Dermis microvascular lymphatic vessel endothelial cell (primary cell): ENCODE results near the gene DDB1. TPM values are rescaled to one million over a fixed set of nuclear protein-coding genes. Genes with fewer than 3 reads are reported as not detected.
A peak's percentile ranks its signal among the peaks of the same experiment; 100 is the strongest.

Source experiments
- DNase-seq, 2 donors: peaks; one replicate each; pipeline versions ENCODE4 v3.0.0 to v3.0.0-alpha.2; 2010; ENCODE audit warnings: low read depth in 2 of 2
- total RNA-seq: library from RNA; depleted of rRNA; stranded (reverse); fragments of >200 nt; gene quantifications from 2 replicates; pipeline ENCODE4 v1.2.1, GENCODE V29; 2014

Gene DDB1
- total RNA-seq, 1 donor from 2014 or later: 310 TPM

- DNase-seq: peak; percentile 83 to 97
Measured at GRCh38 chr11:61297746-61298145, 35.2 kb downstream of the DDB1 start.

GRCh38 chr11:61297341-61297740 is 35.6 kb downstream of the DDB1 start:
- no peak for DNase-seq

GRCh38 chr11:61295596-61295926 is 37.3 kb downstream of the DDB1 start:
- peak in 1 of 2 donors; percentile 20 for DNase-seq

GRCh38 chr11:61294717-61295595 is 37.9 kb downstream of the DDB1 start, which contains the start of gene VWCE:
Gene VWCE (minus strand): TSS chr11:61295316. CDS start chr11:61295037, 279 bp downstream.
- peak in 1 of 2 donors; percentile 62 for DNase-seq

- peak in 1 of 2 donors; percentile 69 for DNase-seq
Measured at GRCh38 chr11:61293867-61294716, 38.8 kb downstream of the DDB1 start.

GRCh38 chr11:61292356-61292755 is 40.5 kb downstream of the DDB1 start:
- no peak for DNase-seq

GRCh38 chr11:61290905-61291690 is 41.8 kb downstream of the DDB1 start:
- DNase-seq: no peak

- no peak for DNase-seq
Measured at GRCh38 chr11:61287338-61287977, 45.4 kb downstream of the DDB1 start.

- DNase-seq: no peak
Measured at GRCh38 chr11:61283613-61284012, 49.3 kb downstream of the DDB1 start.

- DNase-seq: peak in 1 of 2 donors; percentile 66
Measured at GRCh38 chr11:61281581-61282250, 51.2 kb downstream of the DDB1 start.

GRCh38 chr11:61280883-61281580 is 51.9 kb downstream of the DDB1 start:
- DNase-seq: no peak

GRCh38 chr11:61279934-61280659 is 52.8 kb downstream of the DDB1 start:
- DNase-seq: no peak

GRCh38 chr11:61278001-61278470 is 54.9 kb downstream of the DDB1 start:
- no peak for DNase-seq

- no peak for DNase-seq
Measured at GRCh38 chr11:61277186-61278000, 55.5 kb downstream of the DDB1 start.

- no peak for DNase-seq
Measured at GRCh38 chr11:61275191-61275590, 57.7 kb downstream of the DDB1 start.

- no peak for DNase-seq
Measured at GRCh38 chr11:61274084-61274483, 58.8 kb downstream of the DDB1 start.

GRCh38 chr11:61273178-61274078 is 59.5 kb downstream of the DDB1 start:
- DNase-seq: no peak
